Motor neuron (in vitro differentiated cells): ENCODE measurements around the gene CALD1. TPM values are rescaled to one million over a fixed set of nuclear protein-coding genes. Genes with fewer than 3 reads are reported as not detected.
A peak's percentile ranks its signal among the peaks of the same experiment; 100 is the strongest.

Experiments used
- ATAC-seq, 8 experiments: fragments of 200-7000 bp; cut with Tn5 transposase; replicated peaks in 6 of 8; 2 replicates each; pipeline ENCODE4 v1.8.0; 2021; ENCODE audit warnings: mild to moderate bottlenecking in 8 of 8, moderate library complexity in 8 of 8
- H3K27ac ChIP-seq, 2 donors: fragments of 250-450 bp; sonication (Bioruptor Pico); 2 replicates each; pipeline ENCODE4 v1.9.0; 2021; ENCODE audit warnings: antibody characterized with exemption in 2 of 2, mild to moderate bottlenecking in 2 of 2, moderate library complexity in 1 of 2
- H3K4me1 ChIP-seq, 2 donors: fragments of 250-450 bp; sonication (Bioruptor Pico); replicated peaks in 1 of 2; 2 replicates each; pipeline ENCODE4 v1.6.1; 2021; ENCODE audit warnings: antibody characterized with exemption in 2 of 2, mild to moderate bottlenecking in 2 of 2, moderate library complexity in 1 of 2
- H3K4me3 ChIP-seq, 5 donors: fragments of 250-450 bp; sonication (Bioruptor Pico); 2 replicates each; pipeline ENCODE4 v1.9.0; 2021; ENCODE audit warnings: antibody characterized with exemption in 5 of 5, mild to moderate bottlenecking in 5 of 5, moderate library complexity in 4 of 5
- WGBS, 10 experiments: fragments of 450-650 bp; shearing (Covaris generic); methylation state at CpG; one replicate each; pipeline ENCODE4 v1.0.0; 2022; 5-methylcytosine and 5-hydroxymethylcytosine counted together
- in situ Hi-C, 9 experiments: fragments of 400-800 bp; cut with MboI; loops; one replicate each; pipeline ENCODE4 v1.15.0; 2021; ENCODE audit warnings: low sequenced_read_pairs in 9 of 9, low pct_unique_long_range_greater_than_20kb in 2 of 9; ENCODE audit not compliant: unreplicated experiment in 9 of 9
- total RNA-seq, 8 experiments: library from RNA; unstranded; fragments of 300-600 nt; gene quantifications; 2 replicates each; pipeline versions ENCODE4 v1.2.3 to v1.2.4, GENCODE V29; 2022

Gene CALD1
- total RNA-seq, 8 experiments from 2014 or later: 6.9 to 204 (median 64.7) TPM

GRCh38 chr7:134927076-134927475 lies 147.6 kb downstream of the CALD1 start:
- 38 to 100% (median 90%) methylated on average over 1 to 2 of the region's 2 CpGs; no CpG with 5 or more reads in 1 of the 10 experiments for WGBS, 10 experiments
- ATAC-seq: no peak
- in situ Hi-C loops: no loop called here
- Histone ChIP-seq H3K4me1 (no peaks in the 10 kb centered on the region), H3K4me3 (no peak overlapping the region), H3K27ac (no peak overlapping the region)

- Histone ChIP-seq H3K27ac (no peak overlapping the region), H3K4me1 (no peaks in the 10 kb centered on the region), H3K4me3 (no peak overlapping the region)
- in situ Hi-C loops: no loop called here
- ATAC-seq: no peak
- WGBS, 10 experiments: 83 to 100% (median 100%) methylated on average over 1 to 3 of the region's 3 CpGs; no CpG with 5 or more reads in 1 of the 10 experiments
These were observed 148.3 kb downstream of the CALD1 start for GRCh38 chr7:134927723-134928122.

GRCh38 chr7:134928554-134928953 lies 149.1 kb downstream of the CALD1 start:
- in situ Hi-C loops: no loop called here
- H3K4me3 ChIP-seq: no peak overlapping the region
- 81 to 100% (median 96%) methylated on average over 2 to 16 of the region's 18 CpGs for WGBS, 10 experiments

GRCh38 chr7:134931487-134931886 lies 152.1 kb downstream of the CALD1 start:
- ATAC-seq: peak in 2 of 8 experiments; percentile 59 to 65
- H3K4me1 ChIP-seq: no peaks in the 10 kb centered on the region
- WGBS, 10 experiments: 0 to 100% (median 79%) methylated on average over 1 of the region's 1 CpG
- in situ Hi-C loops: no loop called here
- no peak overlapping the region for H3K27ac ChIP-seq
- no peak overlapping the region for H3K4me3 ChIP-seq

More at GRCh38 chr7:134928554-134928953, 149.1 kb downstream of the CALD1 start:
- ATAC-seq: no peak
- H3K27ac ChIP-seq: no peak overlapping the region
- no peaks in the 10 kb centered on the region for H3K4me1 ChIP-seq

- ATAC-seq: peak in 1 of 8 experiments; percentile 39
- no peaks in the 10 kb centered on the region for H3K4me1 ChIP-seq
- no peak overlapping the region for H3K4me3 ChIP-seq
- 64 to 98% (median 96%) methylated on average over 5 to 17 of the region's 17 CpGs for WGBS, 10 experiments
- in situ Hi-C loops: no loop called here
- H3K27ac ChIP-seq: no peak overlapping the region
These were observed 153.4 kb downstream of the CALD1 start for GRCh38 chr7:134932707-134933370.

GRCh38 chr7:134933460-134934068 lies 154.1 kb downstream of the CALD1 start:
- H3K4me1 ChIP-seq: no peaks in the 10 kb centered on the region
- no peak overlapping the region for H3K4me3 ChIP-seq
- no peak overlapping the region for H3K27ac ChIP-seq
- ATAC-seq: no peak
- in situ Hi-C loops: no loop called here
- 66 to 99% (median 88%) methylated on average over 2 to 3 of the region's 3 CpGs; no CpG with 5 or more reads in 1 of the 10 experiments for WGBS, 10 experiments

- H3K4me1 ChIP-seq: no peaks in the 10 kb centered on the region
- peak in 6 of 8 experiments; percentile 46 to 97 (median 68) for ATAC-seq
- H3K4me3 ChIP-seq: no peak overlapping the region
- WGBS, 10 experiments: 14 to 93% (median 69%) methylated on average over 1 to 2 of the region's 2 CpGs
- H3K27ac ChIP-seq: no peak overlapping the region
- in situ Hi-C loops: no loop called here
These were observed 156.3 kb downstream of the CALD1 start for GRCh38 chr7:134935701-134936100.

- in situ Hi-C loops: no loop called here
- WGBS, 10 experiments: 20 to 100% (median 39%) methylated on average over 2 to 3 of the region's 3 CpGs; no CpG with 5 or more reads in 2 of the 10 experiments
- peak in 2 of 8 experiments; percentile 30 to 55 for ATAC-seq
- no peaks in the 10 kb centered on the region for H3K4me1 ChIP-seq
- H3K27ac ChIP-seq: no peak overlapping the region
- no peak overlapping the region for H3K4me3 ChIP-seq
These were observed 157.6 kb downstream of the CALD1 start for GRCh38 chr7:134936893-134937510.

- Histone ChIP-seq H3K4me3 (no peak overlapping the region), H3K4me1 (no peaks in the 10 kb centered on the region), H3K27ac (no peak overlapping the region)
- in situ Hi-C loops: no loop called here
- ATAC-seq: no peak
- 60 to 100% (median 90%) methylated on average over 1 to 4 of the region's 4 CpGs; no CpG with 5 or more reads in 1 of the 10 experiments for WGBS, 10 experiments
These were observed 158.7 kb downstream of the CALD1 start for GRCh38 chr7:134938141-134938540.

- H3K27ac ChIP-seq: no peak overlapping the region
- in situ Hi-C loops: no loop called here
- ATAC-seq: no peak
- 91 to 100% (median 96%) methylated on average over 1 to 4 of the region's 4 CpGs; no CpG with 5 or more reads in 3 of the 10 experiments for WGBS, 10 experiments
- H3K4me3 ChIP-seq: no peak overlapping the region
- H3K4me1 ChIP-seq: no peaks in the 10 kb centered on the region
These were observed 159.7 kb downstream of the CALD1 start for GRCh38 chr7:134939136-134939535.

GRCh38 chr7:134940729-134941128 lies 161.3 kb downstream of the CALD1 start:
- H3K4me1 ChIP-seq: peaks cover 0 to 2% of the 10 kb centered on the region in 2 donors
- in situ Hi-C loops: no loop called here
- H3K27ac ChIP-seq: no peak overlapping the region
- H3K4me3 ChIP-seq: no peak overlapping the region
- ATAC-seq: no peak

GRCh38 chr7:134941185-134941900 lies 161.9 kb downstream of the CALD1 start:
- in situ Hi-C loops: no loop called here
- Histone ChIP-seq H3K4me3 (no peak overlapping the region), H3K4me1 (peaks cover 0 to 4% of the 10 kb centered on the region in 2 donors), H3K27ac (no peak overlapping the region)
- ATAC-seq: peak; percentile 29 to 94 (median 54)
- 33 to 70% (median 57%) methylated on average over 1 to 3 of the region's 3 CpGs for WGBS, 10 experiments

GRCh38 chr7:134941952-134942351 lies 162.5 kb downstream of the CALD1 start:
- WGBS, 10 experiments: 17 to 100% (median 78%) methylated on average over 1 to 3 of the region's 5 CpGs; no CpG with 5 or more reads in 3 of the 10 experiments
- no peak overlapping the region for H3K27ac ChIP-seq
- H3K4me3 ChIP-seq: no peak overlapping the region
- peaks cover 0 to 4% of the 10 kb centered on the region in 2 donors for H3K4me1 ChIP-seq
- in situ Hi-C loops: no loop called here
- ATAC-seq: no peak
